CD14-positive monocyte (primary cell): ENCODE results near the gene FGFR2. TPM values are rescaled to one million over a fixed set of nuclear protein-coding genes. Genes with fewer than 3 reads are reported as not detected.

Source experiments
- DNase-seq, 3 donors: peaks; one replicate each; pipeline ENCODE4 v3.0.0-alpha.2; 2011 to 2022
- H2AFZ ChIP-seq: 2 replicates; pipeline ENCODE4 v1.6.0; 2012; ENCODE audit warnings: mild to moderate bottlenecking, low read depth, low read length, inconsistent platforms; ENCODE audit not compliant: insufficient read depth, poor library complexity, severe bottlenecking
- H3K27ac ChIP-seq, 2 donors: 1 replicate in 1 of 2; 2 replicates in 1 of 2; pipeline ENCODE4 v1.5.1; 2012 to 2013; ENCODE audit warnings: low read length in 2 of 2, control low read depth in 1 of 2, inconsistent platforms in 1 of 2, low read depth in 1 of 2, mild to moderate bottlenecking in 1 of 2
- H3K27me3 ChIP-seq, 2 donors: one replicate each; pipeline versions ENCODE4 v1.6.0 to v1.6.1; 2011 to 2013; ENCODE audit warnings: low read length in 2 of 2; ENCODE audit not compliant: control insufficient read depth in 2 of 2, insufficient read depth in 2 of 2
- H3K36me3 ChIP-seq, 2 donors: replicated peaks in 1 of 2; 1 replicate in 1 of 2; 2 replicates in 1 of 2; pipeline versions ENCODE4 v1.5.1 to v1.6.1; 2012 to 2013; ENCODE audit warnings: low read length in 2 of 2, control low read depth in 1 of 2, inconsistent platforms in 1 of 2, mild to moderate bottlenecking in 1 of 2; ENCODE audit not compliant: insufficient read depth in 2 of 2, control insufficient read depth in 1 of 2
- H3K4me1 ChIP-seq, 2 donors: 1 replicate in 1 of 2; 2 replicates in 1 of 2; pipeline versions ENCODE4 v1.5.1 to v1.6.1; 2012 to 2013; ENCODE audit warnings: low read length in 2 of 2, control low read depth in 1 of 2, inconsistent platforms in 1 of 2, mild to moderate bottlenecking in 1 of 2, moderate library complexity in 1 of 2; ENCODE audit not compliant: insufficient read depth in 2 of 2, control insufficient read depth in 1 of 2
- H3K4me2 ChIP-seq: replicated peaks from 2 replicates; pipeline ENCODE3; 2012; ENCODE audit warnings: low read length, moderate library complexity, mild to moderate bottlenecking; ENCODE audit not compliant: poor library complexity, severe bottlenecking; ENCODE audit errors: extremely low read depth
- H3K4me3 ChIP-seq, 3 experiments: fragments of 200-600 bp in 1 of 3; sonication (generic) in 1 of 3; replicated peaks in 1 of 3; 1 replicate in 2 of 3; 2 replicates in 1 of 3; pipeline ENCODE4 v1.5.1; 2011 to 2013; ENCODE audit warnings: low read length in 3 of 3, mild to moderate bottlenecking in 3 of 3, control low read depth in 2 of 3, low read depth in 2 of 3, inconsistent platforms in 1 of 3, moderate library complexity in 1 of 3
- H3K79me2 ChIP-seq: 2 replicates; pipeline ENCODE4 v1.6.0; 2012; ENCODE audit warnings: mild to moderate bottlenecking, control low read depth, inconsistent platforms, low read length, moderate library complexity; ENCODE audit not compliant: insufficient read depth
- H3K9ac ChIP-seq: 2 replicates; pipeline ENCODE4 v1.6.0; 2017; ENCODE audit warnings: low read length, mild to moderate bottlenecking; ENCODE audit not compliant: insufficient read depth, poor library complexity, severe bottlenecking
- H3K9me3 ChIP-seq, 2 donors: replicated peaks in 1 of 2; 1 replicate in 1 of 2; 2 replicates in 1 of 2; pipeline versions ENCODE4 v1.5.1 to v1.6.1; 2012 to 2013; ENCODE audit warnings: low read length in 2 of 2, control low read depth in 1 of 2; ENCODE audit not compliant: control insufficient read depth in 1 of 2, insufficient read depth in 1 of 2
- H4K20me1 ChIP-seq: 2 replicates; pipeline ENCODE4 v1.6.0; 2012; ENCODE audit warnings: mild to moderate bottlenecking, low read length, control low read depth, moderate library complexity; ENCODE audit not compliant: insufficient read depth
- H3K27ac Mint-ChIP-seq, 7 donors: one replicate each; pipeline ENCODE4 v1.8.0; 2020; ENCODE audit warnings: mild to moderate bottlenecking in 7 of 7, mixed read lengths in 7 of 7, moderate library complexity in 6 of 7, inconsistent platforms in 2 of 7
- H3K27me3 Mint-ChIP-seq, 3 donors: one replicate each; pipeline ENCODE4 v1.8.0; 2021 to 2022; ENCODE audit warnings: low read depth in 3 of 3, mild to moderate bottlenecking in 3 of 3, mixed read lengths in 3 of 3, moderate library complexity in 3 of 3, inconsistent platforms in 1 of 3
- H3K36me3 Mint-ChIP-seq, 2 donors: one replicate each; pipeline ENCODE4 v1.8.0; 2020; ENCODE audit warnings: mixed read lengths in 2 of 2, inconsistent platforms in 1 of 2, mild to moderate bottlenecking in 1 of 2
- H3K4me1 Mint-ChIP-seq: one replicate; pipeline ENCODE4 v1.8.0; 2020; ENCODE audit warnings: mild to moderate bottlenecking, mixed read lengths
- H3K4me3 Mint-ChIP-seq, 2 donors: one replicate each; pipeline ENCODE4 v1.8.0; 2020; ENCODE audit warnings: mild to moderate bottlenecking in 2 of 2, mixed read lengths in 2 of 2, moderate library complexity in 1 of 2
- H3K9me3 Mint-ChIP-seq, 7 donors: one replicate each; pipeline ENCODE4 v1.8.0; 2020 to 2022; ENCODE audit warnings: mixed read lengths in 7 of 7, mild to moderate bottlenecking in 6 of 7, moderate library complexity in 6 of 7, inconsistent platforms in 2 of 7
- CTCF ChIP-seq: fragments of 200-600 bp; IDR thresholded peaks from one replicate; pipeline ENCODE4 v1.8.0; 2022; ENCODE audit warnings: antibody characterized with exemption, mild to moderate bottlenecking
- WGBS: methylation state at CpG from one replicate; pipeline ENCODE4 v1.1.5; 2013; ENCODE audit warnings: missing lambda C conversion rate; ENCODE audit not compliant: insufficient coverage; 5-methylcytosine and 5-hydroxymethylcytosine counted together
- intact Hi-C, 2 donors: fragments of 100-400 bp; cut with micrococcal nuclease; formaldehyde crosslinking; loops; one replicate each; pipeline versions ENCODE4 v1.15.0 to v1.15.1; 2023
- polyA plus RNA-seq, 3 donors: library from polyadenylated mRNA; depleted of rRNA in 1 of 3; unstranded in 2 of 3; stranded (reverse) in 1 of 3; fragments of 300-500 nt in 2 of 3; fragments of >200 nt in 1 of 3; fragmentation: Illumina TruSeq in 2 of 3; gene quantifications; 1 replicate in 2 of 3; 2 replicates in 1 of 3; pipeline ENCODE4 v1.2.3, GENCODE V29; 2012 to 2021

The FGFR2 gene
- polyA plus RNA-seq, 3 donors = not detected

- Histone ChIP-seq H2AFZ (no peak overlapping the region), H3K27me3 (no peaks in the 10 kb centered on the region), H4K20me1 (no peaks in the 10 kb centered on the region), H3K36me3 (no peaks in the 10 kb centered on the region), H3K4me3 (no peak overlapping the region), H3K4me1 (no peaks in the 10 kb centered on the region), H3K79me2 (no peaks in the 10 kb centered on the region), H3K9ac (no peak overlapping the region), H3K4me2 (no peak overlapping the region), H3K27ac (no peak overlapping the region), H3K9me3 (peaks cover 11 to 12% of the 10 kb centered on the region in 2 donors)
- H3K27ac Mint-ChIP-seq = no peak overlapping the region
- no CpG with 5 or more reads among the region's 3 CpGs for WGBS
- H3K36me3 Mint-ChIP-seq = no peaks in the 10 kb centered on the region
- H3K9me3 Mint-ChIP-seq = peaks cover 14 to 31% (median 22%) of the 10 kb centered on the region in 7 donors
- H3K4me3 Mint-ChIP-seq = no peak overlapping the region
- no peak for TF ChIP-seq CTCF
- no peak for DNase-seq
- peaks cover 0 to 2% (median 0%) of the 10 kb centered on the region in 3 donors for H3K27me3 Mint-ChIP-seq
- H3K4me1 Mint-ChIP-seq = no peaks in the 10 kb centered on the region
- intact Hi-C loops = no loop called here
Measured at GRCh38 chr10:121640266-121640665, 42.0 kb upstream of the FGFR2 start.

- intact Hi-C loops = no loop called here
- H3K79me2 ChIP-seq = no peaks in the 10 kb centered on the region
- H3K4me3 Mint-ChIP-seq = no peak overlapping the region
- H2AFZ ChIP-seq = no peak overlapping the region
- no peaks in the 10 kb centered on the region for H3K27me3 ChIP-seq
- H3K27ac Mint-ChIP-seq = no peak overlapping the region
- H3K36me3 ChIP-seq = no peaks in the 10 kb centered on the region
- no peak overlapping the region for H3K4me2 ChIP-seq
- H3K27me3 Mint-ChIP-seq = peaks cover 0 to 2% (median 0%) of the 10 kb centered on the region in 3 donors
- no peak for TF ChIP-seq CTCF
- H3K4me3 ChIP-seq = no peak overlapping the region
- H3K9ac ChIP-seq = no peak overlapping the region
- no peaks in the 10 kb centered on the region for H3K4me1 ChIP-seq
- no peaks in the 10 kb centered on the region for H3K4me1 Mint-ChIP-seq
- peaks cover 11 to 12% of the 10 kb centered on the region in 2 donors for H3K9me3 ChIP-seq
- H3K36me3 Mint-ChIP-seq = no peaks in the 10 kb centered on the region
- H3K9me3 Mint-ChIP-seq = peaks cover 14 to 31% (median 20%) of the 10 kb centered on the region in 7 donors
- H3K27ac ChIP-seq = no peak overlapping the region
- DNase-seq = no peak
- no peaks in the 10 kb centered on the region for H4K20me1 ChIP-seq
Measured at GRCh38 chr10:121639416-121639815, 41.2 kb upstream of the FGFR2 start.
